Measurements from ENCODE around the gene ATP6V0B.

The ATP6V0B gene

DNA sequence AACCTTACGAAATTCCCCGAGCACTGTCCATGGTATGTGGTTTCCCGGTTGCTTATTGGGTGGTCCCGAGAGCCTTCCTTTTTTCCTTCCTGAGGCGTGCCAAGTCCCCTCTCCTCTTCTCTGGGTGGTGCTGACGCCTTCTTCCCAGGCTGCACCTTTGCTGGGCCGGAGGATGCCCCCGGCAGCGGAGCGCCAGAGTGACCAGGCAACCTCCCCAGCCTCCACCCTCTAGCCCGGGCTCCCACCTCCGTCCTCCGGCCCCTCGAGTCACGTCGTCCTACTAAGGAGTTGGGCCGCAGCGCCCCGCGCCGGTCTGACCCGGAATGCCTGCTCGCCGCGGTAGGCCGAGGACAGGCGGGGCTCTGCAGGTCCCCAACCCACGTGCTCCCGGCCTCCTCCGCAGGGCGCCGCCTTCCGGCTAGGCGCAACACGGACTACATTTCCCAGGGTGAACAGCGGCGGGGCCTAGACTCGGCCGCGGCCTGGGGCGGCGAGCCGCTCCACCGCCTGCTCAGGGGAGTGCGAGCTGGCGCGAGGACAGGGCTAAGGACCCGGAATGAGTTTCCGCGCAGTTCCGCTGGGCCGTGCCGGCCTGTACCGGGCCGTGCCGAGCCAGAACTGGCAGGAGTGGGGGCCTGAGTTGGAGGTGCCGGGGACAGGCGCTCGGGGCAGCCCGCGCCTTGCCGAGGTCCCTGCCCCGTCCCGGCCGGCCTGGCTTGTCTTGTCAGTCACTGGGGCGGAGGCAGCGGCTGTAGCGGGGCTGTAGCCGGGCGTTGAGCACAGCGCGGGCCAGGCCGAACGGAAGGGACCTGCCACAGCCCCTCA lies 28.3 kb upstream of the ATP6V0B start, which contains the start of gene IPO13:
Gene IPO13, plus strand, starts transcription at position 715 of the 825 bp plus-strand sequence. CDS start 651 bp downstream, outside the sequence.
- peak within 1 kb of the TSS; percentile 87 for H3K4me3 ChIP-seq (ENCODE audit: control insufficient read depth, low read depth, low read length)
- peak; percentile 94 for DNase-seq (ENCODE audit: low read depth)
- TF ChIP-seq, protein P1, sequence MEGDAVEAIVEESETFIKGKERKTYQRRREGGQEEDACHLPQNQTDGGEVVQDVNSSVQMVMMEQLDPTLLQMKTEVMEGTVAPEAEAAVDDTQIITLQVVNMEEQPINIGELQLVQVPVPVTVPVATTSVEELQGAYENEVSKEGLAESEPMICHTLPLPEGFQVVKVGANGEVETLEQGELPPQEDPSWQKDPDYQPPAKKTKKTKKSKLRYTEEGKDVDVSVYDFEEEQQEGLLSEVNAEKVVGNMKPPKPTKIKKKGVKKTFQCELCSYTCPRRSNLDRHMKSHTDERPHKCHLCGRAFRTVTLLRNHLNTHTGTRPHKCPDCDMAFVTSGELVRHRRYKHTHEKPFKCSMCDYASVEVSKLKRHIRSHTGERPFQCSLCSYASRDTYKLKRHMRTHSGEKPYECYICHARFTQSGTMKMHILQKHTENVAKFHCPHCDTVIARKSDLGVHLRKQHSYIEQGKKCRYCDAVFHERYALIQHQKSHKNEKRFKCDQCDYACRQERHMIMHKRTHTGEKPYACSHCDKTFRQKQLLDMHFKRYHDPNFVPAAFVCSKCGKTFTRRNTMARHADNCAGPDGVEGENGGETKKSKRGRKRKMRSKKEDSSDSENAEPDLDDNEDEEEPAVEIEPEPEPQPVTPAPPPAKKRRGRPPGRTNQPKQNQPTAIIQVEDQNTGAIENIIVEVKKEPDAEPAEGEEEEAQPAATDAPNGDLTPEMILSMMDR (conservative IDR thresholded peaks at IDR 0.05; ENCODE audit: control insufficient read depth, insufficient read depth, low read depth, low read length), result peak; percentile 37

GRCh38 chr1:43947061-43947873 lies 27.5 kb upstream of the ATP6V0B start:
- TF ChIP-seq, protein P1 (conservative IDR thresholded peaks at IDR 0.05; ENCODE audit: control insufficient read depth, insufficient read depth, low read depth, low read length), result no peak
- H3K4me3 ChIP-seq (ENCODE audit: control insufficient read depth, low read depth, low read length), result peak overlapping the region; percentile 87
- DNase-seq (ENCODE audit: low read depth), result no peak

DNA sequence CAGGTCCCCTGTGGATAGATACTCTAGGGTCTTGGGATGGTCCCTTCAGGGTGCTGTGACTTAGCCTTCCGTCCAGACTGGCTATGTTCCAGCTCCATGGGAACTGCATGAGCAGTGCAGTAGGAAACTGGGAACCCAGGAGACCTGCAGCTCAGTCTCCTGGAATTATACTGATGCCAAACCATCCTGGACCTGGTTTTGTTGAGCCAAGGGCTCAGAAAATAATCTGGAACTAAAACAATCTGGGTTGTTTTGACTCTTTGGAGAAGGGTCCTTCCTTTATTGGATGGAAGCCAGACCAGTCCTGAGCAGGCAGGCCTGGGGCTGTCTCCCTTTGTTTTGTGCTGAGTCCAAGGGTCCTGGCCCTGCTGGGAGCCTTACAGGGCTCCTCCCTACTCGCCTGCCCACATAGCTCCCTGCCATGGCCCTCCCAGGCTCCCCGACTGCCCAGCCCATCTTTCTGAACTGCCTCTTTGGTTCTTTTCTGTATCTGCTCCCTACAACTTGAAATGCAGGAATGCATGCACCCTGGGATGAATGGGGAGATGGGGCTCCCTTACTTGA lies 26.8 kb upstream of the ATP6V0B start:
- TF ChIP-seq, protein P1 (conservative IDR thresholded peaks at IDR 0.05; ENCODE audit: control insufficient read depth, insufficient read depth, low read depth, low read length), result no peak
- no peak for DNase-seq (ENCODE audit: low read depth)
- H3K4me3 ChIP-seq (ENCODE audit: control insufficient read depth, low read depth, low read length), result peak overlapping the region; percentile 87

DNA sequence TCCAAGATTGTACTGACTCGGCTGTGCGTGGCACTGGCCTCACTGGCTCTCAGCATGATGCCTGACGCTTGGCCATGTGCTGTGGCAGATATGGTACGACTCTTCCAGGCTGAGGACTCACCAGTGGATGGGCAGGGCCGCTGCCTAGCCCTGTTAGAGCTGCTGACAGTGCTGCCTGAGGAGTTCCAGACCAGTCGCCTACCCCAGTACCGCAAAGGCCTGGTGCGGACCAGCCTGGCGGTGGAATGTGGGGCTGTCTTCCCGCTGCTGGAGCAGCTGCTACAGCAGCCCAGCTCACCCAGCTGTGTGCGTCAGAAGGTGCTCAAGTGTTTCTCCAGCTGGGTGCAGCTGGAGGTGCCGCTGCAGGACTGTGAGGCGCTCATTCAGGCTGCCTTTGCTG lies 25.1 kb upstream of the ATP6V0B start:
- H3K4me3 ChIP-seq (ENCODE audit: control insufficient read depth, low read depth, low read length), result no peak overlapping the region
- no peak for DNase-seq (ENCODE audit: low read depth)
- TF ChIP-seq, protein P1 (conservative IDR thresholded peaks at IDR 0.05; ENCODE audit: control insufficient read depth, insufficient read depth, low read depth, low read length), result no peak

GRCh38 chr1:43951021-43951985 lies 23.5 kb upstream of the ATP6V0B start:
- H3K4me3 ChIP-seq (ENCODE audit: control insufficient read depth, low read depth, low read length), result no peak overlapping the region
- TF ChIP-seq, protein P1 (conservative IDR thresholded peaks at IDR 0.05; ENCODE audit: control insufficient read depth, insufficient read depth, low read depth, low read length), result no peak
- DNase-seq (ENCODE audit: low read depth), result peak; percentile 65

All from fibroblast of mammary gland (primary cell).